Measurements from ENCODE around the gene TMA7. TPM values are rescaled to one million over a fixed set of nuclear protein-coding genes. Genes with fewer than 3 reads are reported as not detected.

The TMA7 gene
- total and polyA plus RNA-seq, 9 of the 15 experiments (the other 6 are each of a cell fraction or from before 2014, with no cell fraction given): 209 to 1,003 (median 486) TPM

DNA sequence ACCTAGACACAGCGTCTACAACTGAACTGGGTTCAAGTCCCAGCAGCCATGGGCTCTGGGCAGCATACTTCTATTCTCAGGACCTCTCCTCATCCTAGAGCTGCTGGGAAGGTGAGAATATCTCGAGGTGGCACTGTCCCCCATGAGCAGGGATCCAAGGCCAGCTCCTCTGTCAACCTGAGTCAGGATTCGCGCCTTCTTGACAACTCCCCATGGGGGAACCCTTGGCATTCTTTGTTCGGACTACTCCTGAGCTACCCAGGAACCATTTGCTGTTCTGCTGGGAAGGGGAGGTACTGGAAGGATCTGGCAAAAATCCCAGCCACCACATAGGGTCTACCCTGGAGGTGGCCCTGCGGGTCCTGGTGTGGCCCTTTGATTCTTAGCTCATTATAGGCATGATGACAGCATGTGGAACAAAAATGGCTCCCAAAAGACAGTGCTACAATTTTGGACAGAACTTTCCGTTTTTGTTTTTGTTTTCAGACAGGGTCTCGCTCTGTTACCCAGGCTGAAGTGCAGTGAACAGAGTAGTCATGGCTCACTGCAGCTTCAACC is 32.4 kb upstream of the TMA7 start (continued):
- TF ChIP-seq, protein P1, sequence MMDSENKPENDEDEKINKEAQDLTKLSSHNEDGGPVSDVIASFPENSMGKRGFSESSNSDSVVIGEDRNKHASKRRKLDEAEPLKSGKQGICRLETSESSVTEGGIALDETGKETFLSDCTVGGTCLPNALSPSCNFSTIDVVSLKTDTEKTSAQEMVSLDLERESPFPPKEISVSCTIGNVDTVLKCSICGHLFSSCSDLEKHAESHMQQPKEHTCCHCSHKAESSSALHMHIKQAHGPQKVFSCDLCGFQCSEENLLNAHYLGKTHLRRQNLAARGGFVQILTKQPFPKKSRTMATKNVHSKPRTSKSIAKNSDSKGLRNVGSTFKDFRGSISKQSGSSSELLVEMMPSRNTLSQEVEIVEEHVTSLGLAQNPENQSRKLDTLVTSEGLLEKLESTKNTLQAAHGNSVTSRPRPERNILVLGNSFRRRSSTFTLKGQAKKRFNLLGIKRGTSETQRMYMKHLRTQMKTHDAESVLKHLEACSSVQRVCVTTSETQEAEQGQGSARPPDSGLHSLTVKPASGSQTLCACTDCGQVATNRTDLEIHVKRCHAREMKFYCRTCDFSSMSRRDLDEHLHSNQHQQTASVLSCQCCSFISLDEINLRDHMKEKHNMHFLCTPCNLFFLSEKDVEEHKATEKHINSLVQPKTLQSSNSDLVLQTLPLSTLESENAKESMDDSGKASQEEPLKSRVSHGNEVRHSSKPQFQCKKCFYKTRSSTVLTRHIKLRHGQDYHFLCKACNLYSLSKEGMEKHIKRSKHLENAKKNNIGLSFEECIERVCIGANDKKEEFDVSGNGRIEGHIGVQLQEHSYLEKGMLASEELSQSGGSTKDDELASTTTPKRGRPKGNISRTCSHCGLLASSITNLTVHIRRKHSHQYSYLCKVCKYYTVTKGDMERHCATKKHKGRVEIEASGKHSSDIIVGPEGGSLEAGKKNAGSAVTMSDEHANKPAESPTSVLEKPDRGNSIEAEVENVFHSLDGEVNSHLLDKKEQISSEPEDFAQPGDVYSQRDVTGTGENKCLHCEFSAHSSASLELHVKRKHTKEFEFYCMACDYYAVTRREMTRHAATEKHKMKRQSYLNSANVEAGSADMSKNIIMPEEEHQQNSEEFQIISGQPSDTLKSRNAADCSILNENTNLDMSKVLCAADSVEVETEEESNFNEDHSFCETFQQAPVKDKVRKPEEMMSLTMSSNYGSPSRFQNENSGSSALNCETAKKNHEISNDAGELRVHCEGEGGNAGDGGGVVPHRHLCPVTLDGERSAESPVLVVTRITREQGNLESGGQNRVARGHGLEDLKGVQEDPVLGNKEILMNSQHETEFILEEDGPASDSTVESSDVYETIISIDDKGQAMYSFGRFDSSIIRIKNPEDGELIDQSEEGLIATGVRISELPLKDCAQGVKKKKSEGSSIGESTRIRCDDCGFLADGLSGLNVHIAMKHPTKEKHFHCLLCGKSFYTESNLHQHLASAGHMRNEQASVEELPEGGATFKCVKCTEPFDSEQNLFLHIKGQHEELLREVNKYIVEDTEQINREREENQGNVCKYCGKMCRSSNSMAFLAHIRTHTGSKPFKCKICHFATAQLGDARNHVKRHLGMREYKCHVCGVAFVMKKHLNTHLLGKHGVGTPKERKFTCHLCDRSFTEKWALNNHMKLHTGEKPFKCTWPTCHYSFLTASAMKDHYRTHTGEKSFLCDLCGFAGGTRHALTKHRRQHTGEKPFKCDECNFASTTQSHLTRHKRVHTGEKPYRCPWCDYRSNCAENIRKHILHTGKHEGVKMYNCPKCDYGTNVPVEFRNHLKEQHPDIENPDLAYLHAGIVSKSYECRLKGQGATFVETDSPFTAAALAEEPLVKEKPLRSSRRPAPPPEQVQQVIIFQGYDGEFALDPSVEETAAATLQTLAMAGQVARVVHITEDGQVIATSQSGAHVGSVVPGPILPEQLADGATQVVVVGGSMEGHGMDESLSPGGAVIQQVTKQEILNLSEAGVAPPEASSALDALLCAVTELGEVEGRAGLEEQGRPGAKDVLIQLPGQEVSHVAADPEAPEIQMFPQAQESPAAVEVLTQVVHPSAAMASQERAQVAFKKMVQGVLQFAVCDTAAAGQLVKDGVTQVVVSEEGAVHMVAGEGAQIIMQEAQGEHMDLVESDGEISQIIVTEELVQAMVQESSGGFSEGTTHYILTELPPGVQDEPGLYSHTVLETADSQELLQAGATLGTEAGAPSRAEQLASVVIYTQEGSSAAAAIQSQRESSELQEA (IDR thresholded peaks at IDR 0.05; ENCODE audit: low read depth): no peak
- TF ChIP-seq PPARD (CRISPR knock-in tag; IDR thresholded peaks at IDR 0.05): no peak
- TF ChIP-seq GABPB1 (CRISPR knock-in tag; IDR thresholded peaks at IDR 0.05): no peak
- TF ChIP-seq, protein P2, sequence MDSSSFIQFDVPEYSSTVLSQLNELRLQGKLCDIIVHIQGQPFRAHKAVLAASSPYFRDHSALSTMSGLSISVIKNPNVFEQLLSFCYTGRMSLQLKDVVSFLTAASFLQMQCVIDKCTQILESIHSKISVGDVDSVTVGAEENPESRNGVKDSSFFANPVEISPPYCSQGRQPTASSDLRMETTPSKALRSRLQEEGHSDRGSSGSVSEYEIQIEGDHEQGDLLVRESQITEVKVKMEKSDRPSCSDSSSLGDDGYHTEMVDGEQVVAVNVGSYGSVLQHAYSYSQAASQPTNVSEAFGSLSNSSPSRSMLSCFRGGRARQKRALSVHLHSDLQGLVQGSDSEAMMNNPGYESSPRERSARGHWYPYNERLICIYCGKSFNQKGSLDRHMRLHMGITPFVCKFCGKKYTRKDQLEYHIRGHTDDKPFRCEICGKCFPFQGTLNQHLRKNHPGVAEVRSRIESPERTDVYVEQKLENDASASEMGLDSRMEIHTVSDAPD (CRISPR knock-in tag; IDR thresholded peaks at IDR 0.05): no peak

All from K562 (cell line).